ENCODE measurements around the gene ARSA.
A peak's percentile ranks its signal among the peaks of the same experiment; 100 is the strongest.
"Not testable (repeated sequence)": the region's sequence is repeated elsewhere in the genome, so short reads cannot be mapped to it uniquely, and the experiment has no call there.

The ARSA gene

DNA sequence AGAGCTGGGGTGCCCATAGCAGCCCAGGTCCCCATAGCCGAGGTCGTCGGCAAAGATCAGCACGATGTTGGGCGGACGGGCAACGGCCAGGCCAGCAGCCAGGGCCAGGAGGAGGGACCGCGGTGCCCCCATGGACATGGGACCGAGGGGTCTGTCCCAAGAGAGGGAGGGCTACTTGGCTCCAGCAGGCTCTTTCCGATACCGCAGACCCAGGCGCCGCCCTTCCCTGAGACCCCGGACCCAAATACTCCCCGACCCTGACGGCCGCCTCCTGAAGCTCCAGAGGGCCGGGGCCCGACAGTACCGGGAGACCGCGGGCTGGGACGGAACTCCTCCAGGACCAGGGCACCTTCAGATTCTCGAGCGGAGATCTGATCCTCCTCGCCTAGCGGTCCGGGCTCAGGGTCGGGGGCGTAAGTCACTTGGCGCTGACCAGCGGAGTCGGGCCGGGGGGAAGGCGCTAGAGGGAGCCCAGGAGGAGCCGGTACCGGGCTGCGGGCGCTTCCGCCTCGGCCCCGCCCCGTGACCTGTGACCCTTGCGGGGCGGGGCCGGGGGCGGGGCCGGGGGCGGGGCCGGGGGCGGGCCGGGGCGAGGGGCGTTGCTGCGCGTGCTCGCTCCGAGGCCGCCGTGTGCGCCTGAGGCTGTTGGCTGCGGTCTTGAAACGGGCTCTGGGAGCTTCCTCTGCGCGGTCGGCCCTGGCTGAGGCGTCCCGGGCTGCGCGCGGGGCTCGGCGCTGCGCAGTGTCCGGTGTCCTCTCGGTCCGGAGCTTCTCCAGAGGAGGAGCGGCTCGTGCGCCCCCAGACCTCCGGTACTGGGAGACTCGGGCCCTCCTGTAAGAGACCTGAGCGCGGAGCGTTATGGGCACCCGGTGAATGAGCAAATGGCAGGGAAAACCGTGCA lies at the start of gene ARSA:
TSS of gene ARSA (minus strand) at position 511 of the 901 bp plus-strand sequence. CDS start at position 138, 373 bp downstream.
- DNase-seq, result peak; percentile 70

DNA sequence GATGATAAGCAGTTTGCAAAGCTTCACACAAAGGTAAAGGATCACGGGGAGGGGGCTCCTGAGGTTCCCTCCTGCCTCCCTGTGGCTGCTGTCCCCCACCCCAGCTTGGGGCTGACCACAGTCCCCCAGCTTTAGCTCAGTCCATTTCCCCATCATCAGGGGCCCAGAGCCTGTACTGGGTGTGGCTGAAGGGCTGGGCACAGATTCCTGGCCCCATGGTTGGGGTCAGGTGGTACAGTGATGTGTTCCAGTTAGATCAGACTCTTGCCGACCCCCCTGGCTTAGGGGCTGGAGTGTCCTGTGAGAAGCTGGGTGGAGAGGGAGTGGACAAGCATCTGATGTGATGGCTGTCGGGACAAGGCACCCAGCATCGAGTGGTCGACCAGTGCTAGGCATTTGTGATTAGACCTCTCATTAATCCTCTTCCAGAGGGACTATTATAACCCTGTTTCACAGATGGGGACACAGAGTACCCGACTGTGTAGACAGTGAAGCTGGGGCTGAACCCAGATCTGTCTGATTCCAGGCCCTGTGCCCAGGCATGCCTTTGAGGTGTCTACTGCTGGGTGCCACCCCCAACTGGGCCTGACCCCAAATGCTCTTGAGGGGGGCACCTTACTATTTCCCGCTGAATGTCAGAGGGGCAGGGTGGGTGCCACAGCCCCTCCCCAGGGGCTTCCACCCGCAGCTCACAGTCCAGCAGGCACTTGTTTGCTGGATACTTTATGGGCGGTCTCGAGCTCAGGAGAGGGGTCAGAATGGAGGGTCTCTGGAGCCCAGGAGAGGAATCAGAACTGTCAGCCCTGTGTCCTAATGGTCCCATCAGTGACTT lies 48.9 kb upstream of the ARSA start:
- DNase-seq, result no peak

DNA sequence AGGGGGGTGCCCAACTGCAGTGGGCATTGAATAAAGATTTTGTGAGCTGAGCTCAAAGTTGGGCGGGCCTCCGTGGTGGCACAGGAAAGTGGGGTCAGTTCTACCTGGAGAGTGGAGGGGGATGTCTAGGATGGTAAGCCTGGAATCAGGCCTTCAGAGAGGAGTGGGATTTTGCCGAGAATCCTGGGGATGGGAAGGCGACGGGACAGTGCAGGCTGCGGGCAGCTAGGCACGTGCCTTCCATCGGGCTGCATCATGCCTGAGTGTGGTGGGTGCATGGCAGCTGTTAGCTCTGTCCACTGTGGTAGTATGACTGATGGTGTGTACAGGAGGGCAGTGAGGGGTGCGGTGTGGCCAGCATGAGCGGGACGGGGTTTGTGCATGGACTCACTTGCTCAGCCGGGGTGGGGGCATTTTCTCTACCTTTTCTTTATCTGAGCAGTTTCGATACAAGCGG lies 48.3 kb upstream of the ARSA start:
- DNase-seq, result no peak

DNA sequence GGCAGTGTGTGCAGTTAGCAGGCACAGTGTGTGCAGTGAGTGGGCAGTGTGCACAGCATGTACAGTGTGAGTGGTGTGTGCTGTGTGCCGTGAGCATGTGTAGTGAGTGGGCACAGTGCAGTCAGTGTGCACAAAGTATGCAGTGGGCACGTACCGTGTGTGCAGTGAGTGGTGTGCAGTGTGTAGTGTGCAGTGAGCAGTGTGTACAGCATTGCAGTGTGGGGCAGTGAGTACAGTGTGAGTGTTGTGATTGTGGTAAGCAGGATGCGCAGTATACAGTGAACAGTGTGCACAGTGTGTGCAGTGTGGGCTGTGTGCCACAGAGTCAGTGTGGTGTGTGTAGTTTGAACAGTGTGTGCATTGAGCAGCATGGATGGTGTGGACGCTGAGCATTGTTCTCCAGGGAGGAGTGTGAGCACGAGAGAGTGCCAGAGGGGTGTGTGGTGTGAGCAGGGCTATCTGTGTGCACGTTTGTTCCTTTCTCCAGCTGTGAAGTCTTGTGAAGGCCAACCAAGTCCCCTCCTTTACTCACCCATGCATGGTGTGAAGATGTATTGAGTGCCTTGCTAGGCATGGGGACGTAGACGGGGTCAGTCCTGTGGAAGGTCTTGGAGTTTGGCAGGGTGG lies 47.7 kb upstream of the ARSA start:
- DNase-seq, result no peak

DNA sequence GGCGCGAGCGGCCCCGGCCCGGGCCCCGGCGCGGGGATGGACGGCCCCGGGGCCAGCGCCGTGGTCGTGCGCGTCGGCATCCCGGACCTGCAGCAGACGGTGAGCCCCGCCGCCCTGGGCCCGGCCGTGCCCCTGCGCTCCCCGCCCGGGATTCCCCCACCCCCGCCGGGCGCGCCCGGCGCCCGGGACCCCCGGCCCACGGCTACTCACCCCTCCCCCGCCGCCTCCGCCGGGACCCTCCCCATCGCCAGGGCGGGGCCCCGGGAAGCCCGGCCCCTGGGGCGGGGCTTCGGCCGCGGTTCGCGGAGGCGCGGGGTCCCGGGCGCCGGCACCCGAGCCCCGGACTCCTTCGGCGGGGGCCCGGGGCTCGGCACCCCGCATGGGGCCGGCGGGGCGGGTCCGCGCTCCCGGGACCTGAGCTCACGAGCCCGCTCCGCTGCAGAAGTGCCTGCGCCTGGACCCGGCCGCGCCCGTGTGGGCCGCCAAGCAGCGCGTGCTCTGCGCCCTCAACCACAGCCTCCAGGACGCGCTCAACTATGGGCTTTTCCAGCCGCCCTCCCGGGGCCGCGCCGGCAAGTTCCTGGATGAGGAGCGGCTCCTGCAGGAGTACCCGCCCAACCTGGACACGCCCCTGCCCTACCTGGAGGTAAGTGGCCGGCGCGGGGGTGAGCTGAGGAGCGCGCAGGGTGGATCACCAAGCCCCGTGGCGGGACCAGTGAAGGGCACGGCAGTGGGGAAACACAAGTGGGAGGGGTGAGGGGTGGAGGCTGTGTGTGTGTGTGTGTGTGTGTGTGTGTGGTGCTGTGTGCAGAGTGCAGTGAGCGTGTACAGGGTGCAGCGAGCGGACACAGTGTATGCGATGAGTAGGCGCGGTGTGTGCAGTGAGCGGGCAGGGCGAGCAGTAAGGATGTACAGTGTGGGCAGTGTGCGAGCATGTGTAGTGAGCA lies 46.9 kb upstream of the ARSA start:
- peak; percentile 68 for DNase-seq

DNA sequence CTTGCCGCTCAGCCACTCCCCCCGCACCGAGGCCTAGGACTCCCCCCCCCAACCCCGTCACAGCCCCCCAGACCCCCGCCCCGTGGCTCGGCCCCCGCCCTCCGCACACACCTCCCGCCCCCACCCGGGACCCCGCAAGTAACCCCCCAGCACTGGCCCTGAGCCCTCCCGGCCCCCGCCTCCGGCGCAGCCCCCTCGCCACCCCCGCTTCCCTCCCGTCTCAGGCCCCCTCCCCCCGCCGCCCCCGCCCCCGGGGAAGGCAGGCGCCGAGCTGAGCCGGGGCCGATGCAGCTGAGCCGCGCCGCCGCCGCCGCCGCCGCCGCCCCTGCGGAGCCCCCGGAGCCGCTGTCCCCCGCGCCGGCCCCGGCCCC lies 46.2 kb upstream of the ARSA start:
- DNase-seq, result no peak

DNA sequence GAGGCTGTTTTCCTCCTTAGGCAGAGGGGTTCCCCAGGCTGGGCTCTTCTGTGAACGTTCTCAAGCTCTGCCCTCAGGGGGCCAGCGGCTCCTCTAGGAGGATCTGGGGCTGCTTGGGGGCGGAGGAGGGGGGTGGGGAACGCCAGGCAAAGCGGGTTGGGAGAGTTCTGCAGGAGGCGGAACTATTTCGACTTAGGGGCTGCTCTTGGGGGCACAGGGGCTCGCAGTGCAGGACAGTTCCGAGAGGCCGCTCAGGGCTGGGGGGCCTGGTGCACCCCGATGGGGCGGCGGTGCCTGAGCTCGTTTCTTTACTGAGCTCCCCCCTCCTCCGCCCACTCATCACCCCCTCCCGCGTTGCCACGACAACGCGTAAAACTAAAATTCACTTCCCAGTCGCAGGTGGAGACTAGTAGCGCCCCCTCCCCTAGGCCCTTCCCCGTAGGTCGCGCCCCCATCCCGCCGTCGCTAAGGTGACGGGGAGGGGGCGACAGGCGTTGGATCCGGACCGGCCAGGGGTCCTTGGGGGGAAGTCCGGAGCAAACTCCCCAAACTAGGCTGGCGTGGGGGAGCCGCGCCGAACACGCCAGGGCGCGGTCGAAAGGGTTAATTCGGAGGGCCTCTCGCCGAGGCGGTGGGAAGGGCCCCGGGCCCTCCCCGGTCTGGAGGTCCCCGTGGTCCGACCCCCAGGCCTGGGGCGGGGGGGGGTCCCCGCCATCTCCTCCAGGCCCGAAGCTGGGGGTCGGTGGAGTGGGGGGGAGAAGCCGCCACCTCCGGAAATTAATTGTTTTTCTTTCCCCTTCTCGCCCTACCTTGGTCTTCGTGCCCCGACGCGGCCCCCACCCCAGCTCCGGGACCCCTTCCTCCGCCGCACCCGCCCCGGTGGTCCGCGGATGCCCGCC lies 45.5 kb upstream of the ARSA start:
- DNase-seq, result peak; percentile 3

- no peak for DNase-seq
Measured at GRCh38 chr22:50672471-50673230, 44.7 kb upstream of the ARSA start, which contains the start of gene SHANK3. Gene SHANK3 (plus strand): TSS chr22:50672823.

DNA sequence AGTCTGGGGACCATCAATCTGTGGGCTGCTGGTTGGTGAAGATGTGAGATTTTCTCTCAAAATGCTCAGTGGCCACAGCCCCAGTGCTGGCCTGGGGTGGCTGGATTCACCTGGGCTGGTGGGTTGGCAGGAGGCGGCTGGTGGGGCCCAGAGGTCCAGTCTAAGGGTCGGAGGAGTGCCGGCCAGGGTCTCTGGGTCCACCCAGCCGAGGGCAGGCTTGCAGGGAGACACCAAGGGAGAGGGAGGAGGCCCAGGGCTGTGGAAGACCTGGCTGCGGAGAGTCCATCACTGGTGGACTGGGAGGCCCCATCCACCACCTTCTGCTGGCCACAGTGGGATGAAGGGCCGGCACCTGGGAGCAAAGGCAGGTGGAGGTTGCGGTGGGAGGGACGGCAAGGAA lies 44.1 kb upstream of the ARSA start:
- no peak for DNase-seq

- no peak for DNase-seq
Measured at GRCh38 chr22:50671641-50672040, 43.7 kb upstream of the ARSA start.

DNA sequence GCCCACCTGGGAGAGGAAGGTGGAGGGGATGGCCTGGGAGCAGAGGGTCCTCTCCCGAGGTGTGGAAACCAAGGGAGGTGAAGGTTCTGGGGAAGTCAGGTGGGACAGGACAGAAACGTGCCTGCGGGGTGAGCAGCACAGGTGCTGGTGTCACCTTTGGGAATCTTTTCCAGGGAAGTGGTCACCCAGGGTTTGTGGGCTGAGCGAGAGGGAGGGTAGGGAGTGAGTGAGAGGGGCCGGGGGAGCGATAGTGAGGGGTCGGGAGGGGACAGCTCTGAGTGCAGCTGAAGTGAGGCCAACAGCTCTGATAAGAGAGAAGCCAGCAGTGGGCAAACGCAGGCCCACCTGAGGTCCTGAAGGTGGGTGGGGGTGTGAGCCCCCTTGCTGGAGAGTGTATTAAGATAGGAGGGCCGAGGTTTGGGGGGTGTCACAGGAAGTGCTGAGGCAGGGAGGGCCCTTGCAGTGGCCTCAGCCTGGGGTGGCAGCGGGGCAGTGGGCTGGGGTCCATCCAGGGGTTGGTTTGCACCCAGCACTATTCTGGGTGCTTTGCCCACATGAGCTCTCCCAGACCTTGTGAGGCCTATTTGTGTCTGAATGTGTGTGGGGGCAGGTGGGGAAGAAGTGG lies 43.1 kb upstream of the ARSA start:
- DNase-seq, result no peak

DNA sequence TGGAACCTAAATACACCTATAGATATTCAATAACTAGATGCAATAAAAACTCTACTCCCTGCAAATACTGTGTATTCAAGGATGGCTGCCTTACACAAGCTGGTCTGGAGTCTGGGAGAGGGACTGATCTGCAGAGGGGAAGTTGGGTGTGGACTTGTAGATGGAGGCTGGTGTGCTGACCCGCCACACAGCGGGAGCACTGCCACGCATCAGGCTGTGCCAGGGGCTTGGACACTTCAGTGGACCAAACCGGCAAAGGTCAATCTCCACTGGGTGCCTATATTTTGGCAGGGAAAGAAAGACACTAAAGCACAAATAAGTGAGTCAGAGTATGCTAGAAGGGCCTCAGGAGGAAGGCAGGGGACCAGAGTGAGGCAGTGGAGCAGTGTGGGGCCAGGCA lies 42.6 kb upstream of the ARSA start:
- DNase-seq, result no peak

DNA sequence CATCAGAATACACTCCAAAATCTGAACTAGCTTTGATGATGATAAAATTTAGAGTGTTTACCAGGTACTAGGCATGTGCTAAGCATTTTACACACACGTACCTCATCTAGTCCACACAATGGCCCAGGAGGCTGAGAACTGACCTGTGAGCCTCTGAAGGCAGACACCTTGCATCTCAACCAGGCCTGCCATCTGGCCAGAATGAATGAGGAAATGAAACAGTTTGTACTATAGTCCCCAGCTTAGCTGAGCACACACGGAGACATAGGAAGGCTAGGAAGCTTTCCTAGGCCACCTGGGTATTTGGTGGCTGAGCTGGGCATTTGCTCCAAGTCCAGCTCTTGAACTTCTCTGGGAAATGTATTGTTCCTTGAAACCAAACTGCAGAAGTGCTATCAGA lies 37.8 kb upstream of the ARSA start:
- no peak for DNase-seq

DNA sequence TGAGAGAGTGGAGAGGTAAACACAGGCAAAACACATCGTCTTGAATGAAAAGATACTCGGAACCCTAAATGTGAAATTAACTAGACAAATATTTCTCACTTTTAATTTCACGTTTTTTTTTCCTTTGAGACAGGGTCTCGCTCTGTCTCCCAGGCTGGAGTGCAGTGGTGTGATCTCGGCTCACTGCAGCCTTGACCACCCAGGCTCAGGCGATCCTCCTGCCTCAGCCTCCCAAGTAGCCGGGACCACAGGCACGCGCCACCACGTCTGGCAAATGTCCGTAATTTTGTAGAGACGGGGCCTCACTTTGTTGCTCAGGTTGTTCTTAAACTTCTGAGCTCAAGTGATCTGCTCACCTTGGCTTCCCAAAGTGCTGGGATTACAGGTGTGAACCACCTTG lies 37.3 kb upstream of the ARSA start:
- DNase-seq, result no peak

DNA sequence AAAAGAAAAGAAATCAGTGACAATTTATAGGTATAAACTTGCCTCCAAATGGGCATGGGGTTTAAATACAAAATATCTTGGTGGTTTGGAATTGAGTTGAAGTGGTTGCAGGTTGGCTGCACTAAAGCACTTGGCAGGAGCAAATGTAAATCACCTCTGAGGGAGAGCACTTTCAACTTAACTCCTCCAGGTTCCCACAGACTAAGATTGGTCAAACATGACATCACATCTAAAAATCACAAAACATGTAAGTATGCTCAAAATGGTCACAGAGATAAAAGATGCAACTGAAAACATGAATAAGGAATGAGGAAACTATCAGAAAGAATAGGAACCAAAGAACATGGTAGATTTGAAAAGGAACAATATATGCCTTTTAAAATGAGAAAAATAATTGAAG lies 32.4 kb upstream of the ARSA start:
- DNase-seq, result no peak

GRCh38 chr22:50659711-50660110 lies 31.8 kb upstream of the ARSA start:
- DNase-seq, result not testable (repeated sequence)

DNA sequence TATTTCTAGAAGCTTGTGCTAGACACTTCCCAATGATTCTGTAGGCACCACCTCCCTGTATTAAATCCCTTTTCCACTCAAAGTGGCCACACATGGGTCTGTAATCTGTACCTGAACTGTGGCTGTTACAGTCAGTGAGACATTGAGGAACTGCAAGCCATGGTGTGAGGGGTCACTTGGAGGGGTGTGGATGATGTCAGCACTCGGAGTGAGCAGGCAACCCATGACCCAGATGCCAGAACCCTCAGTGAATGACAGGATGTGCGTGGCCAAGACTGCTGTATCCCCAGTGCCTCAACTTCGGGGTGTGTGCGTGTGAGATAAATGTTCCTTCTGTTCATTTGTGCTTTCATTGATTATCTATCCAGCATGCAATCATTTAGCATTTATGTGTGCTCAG lies 30.0 kb upstream of the ARSA start:
- no peak for DNase-seq

DNA sequence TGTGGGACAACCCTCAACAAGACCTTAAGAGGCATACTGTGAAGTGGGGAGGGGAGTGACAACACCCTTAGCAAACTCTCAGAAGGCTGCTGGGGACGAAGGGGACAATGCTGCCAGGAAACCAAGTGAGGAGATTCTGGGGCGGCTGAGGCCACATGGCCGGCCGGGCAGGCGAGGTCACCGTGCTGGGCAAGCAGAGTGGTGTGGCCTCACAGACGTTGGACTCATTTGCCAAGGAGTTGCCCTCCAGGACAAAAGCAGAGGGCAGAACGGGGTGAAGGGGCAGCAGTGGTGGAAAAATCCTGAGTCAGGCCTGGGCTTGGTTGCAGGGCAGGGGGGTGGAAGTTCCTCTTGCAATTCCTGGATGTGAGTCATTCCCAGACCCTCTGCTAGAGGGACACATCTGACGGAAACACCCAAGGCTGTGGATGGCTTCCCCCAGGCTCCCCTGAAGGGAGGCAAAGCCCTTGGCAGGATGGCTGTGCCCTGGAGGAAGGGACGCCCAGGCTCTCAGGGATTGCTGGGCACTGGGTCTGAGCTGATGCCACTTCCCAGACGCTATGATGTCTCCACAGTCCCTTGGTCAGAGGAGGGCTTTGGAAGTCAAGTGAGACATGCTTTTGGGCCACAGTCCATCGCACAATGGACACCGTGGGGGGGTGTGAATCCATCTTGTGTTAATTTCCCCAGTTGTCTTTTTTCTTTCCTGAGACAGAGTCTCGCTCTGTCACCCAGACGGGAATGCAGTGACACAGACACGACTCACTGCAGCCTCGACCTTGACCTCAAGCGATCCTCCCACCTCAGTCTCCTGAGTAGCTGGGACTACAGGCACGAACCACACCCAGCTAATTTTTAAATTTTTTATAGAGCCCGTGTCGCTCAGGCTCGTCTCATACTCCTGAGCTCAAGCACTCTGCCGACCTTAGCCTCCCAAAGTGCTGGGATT lies 28.4 kb upstream of the ARSA start:
- DNase-seq, result no peak

- not testable (repeated sequence) for DNase-seq
Measured at GRCh38 chr22:50654664-50655063, 26.7 kb upstream of the ARSA start.
